Measurements from ENCODE around the gene FAM228A.
"Not testable (repeated sequence)": the region's sequence is repeated elsewhere in the genome, so short reads cannot be mapped to it uniquely, and the experiment has no call there.

The FAM228A gene

GRCh38 chr2:24174851-24175277, at the start of gene FAM228A:
Gene FAM228A (plus strand): TSS chr2:24175053. CDS start chr2:24175481, 428 bp downstream.
- in situ Hi-C loops (cut with HindIII; ENCODE audit: low sequenced_read_pairs) = no loop called here

GRCh38 chr2:24125956-24126355, 48.9 kb upstream of the FAM228A start:
- in situ Hi-C loops (cut with HindIII; ENCODE audit: low sequenced_read_pairs) = no loop called here

- in situ Hi-C loops (cut with HindIII; ENCODE audit: low sequenced_read_pairs) = no loop called here
Observed at GRCh38 chr2:24132543-24132942, 42.3 kb upstream of the FAM228A start.

GRCh38 chr2:24140305-24140704, 34.5 kb upstream of the FAM228A start:
- in situ Hi-C loops (cut with HindIII; ENCODE audit: low sequenced_read_pairs) = not testable (repeated sequence)

- in situ Hi-C loops (cut with HindIII; ENCODE audit: low sequenced_read_pairs) = no loop called here
Observed at GRCh38 chr2:24147364-24147763, 27.5 kb upstream of the FAM228A start.

GRCh38 chr2:24152413-24153197, 22.2 kb upstream of the FAM228A start:
- in situ Hi-C loops (cut with HindIII; ENCODE audit: low sequenced_read_pairs) = no loop called here

- in situ Hi-C loops (cut with HindIII; ENCODE audit: low sequenced_read_pairs) = no loop called here
Observed at GRCh38 chr2:24153478-24153877, 21.4 kb upstream of the FAM228A start.

GRCh38 chr2:24158131-24158530, 16.7 kb upstream of the FAM228A start:
- in situ Hi-C loops (cut with HindIII; ENCODE audit: low sequenced_read_pairs) = no loop called here

GRCh38 chr2:24159708-24160107, 15.1 kb upstream of the FAM228A start:
- in situ Hi-C loops (cut with HindIII; ENCODE audit: low sequenced_read_pairs) = no loop called here

GRCh38 chr2:24160761-24161160, 14.1 kb upstream of the FAM228A start:
- in situ Hi-C loops (cut with HindIII; ENCODE audit: low sequenced_read_pairs) = no loop called here

- in situ Hi-C loops (cut with HindIII; ENCODE audit: low sequenced_read_pairs) = no loop called here
Observed at GRCh38 chr2:24162494-24162893, 12.4 kb upstream of the FAM228A start.

- in situ Hi-C loops (cut with HindIII; ENCODE audit: low sequenced_read_pairs) = no loop called here
Observed at GRCh38 chr2:24163186-24163585, 11.7 kb upstream of the FAM228A start.

GRCh38 chr2:24163601-24164000, 11.3 kb upstream of the FAM228A start:
- in situ Hi-C loops (cut with HindIII; ENCODE audit: low sequenced_read_pairs) = no loop called here

- in situ Hi-C loops (cut with HindIII; ENCODE audit: low sequenced_read_pairs) = no loop called here
Observed at GRCh38 chr2:24164416-24164973, 10.4 kb upstream of the FAM228A start.

- in situ Hi-C loops (cut with HindIII; ENCODE audit: low sequenced_read_pairs) = no loop called here
Observed at GRCh38 chr2:24169023-24169422, 5.8 kb upstream of the FAM228A start.

GRCh38 chr2:24175631-24176187, 856 bp downstream of the FAM228A start:
- in situ Hi-C loops (cut with HindIII; ENCODE audit: low sequenced_read_pairs) = no loop called here

GRCh38 chr2:24176326-24176725, 1.5 kb downstream of the FAM228A start:
- in situ Hi-C loops (cut with HindIII; ENCODE audit: low sequenced_read_pairs) = no loop called here

GRCh38 chr2:24179683-24180082, 4.8 kb downstream of the FAM228A start:
- in situ Hi-C loops (cut with HindIII; ENCODE audit: low sequenced_read_pairs) = no loop called here

- in situ Hi-C loops (cut with HindIII; ENCODE audit: low sequenced_read_pairs) = no loop called here
Observed at GRCh38 chr2:24181849-24182248, 7.0 kb downstream of the FAM228A start.

GRCh38 chr2:24182507-24182906, 7.7 kb downstream of the FAM228A start:
- in situ Hi-C loops (cut with HindIII; ENCODE audit: low sequenced_read_pairs) = no loop called here

GRCh38 chr2:24183366-24184069, 8.7 kb downstream of the FAM228A start:
- in situ Hi-C loops (cut with HindIII; ENCODE audit: low sequenced_read_pairs) = no loop called here

- in situ Hi-C loops (cut with HindIII; ENCODE audit: low sequenced_read_pairs) = no loop called here
Observed at GRCh38 chr2:24189551-24189950, 14.7 kb downstream of the FAM228A start.

All from DLD1 (cell line).